K562 (cell line): ENCODE results near the gene ARL10. TPM values are rescaled to one million over a fixed set of nuclear protein-coding genes. Genes with fewer than 3 reads are reported as not detected.
A peak's percentile ranks its signal among the peaks of the same experiment; 100 is the strongest.

Source experiments
- ARHGAP35 ChIP-seq: fragments of 450-650 bp; IDR thresholded peaks from 2 replicates; pipeline ENCODE4 v1.6.1; 2018; ENCODE audit not compliant: partially characterized antibody
- CREB3L1 ChIP-seq: fragments of 450-650 bp; IDR thresholded peaks from 2 replicates; pipeline ENCODE4 v1.6.1; 2014; ENCODE audit warnings: low read depth, mild to moderate bottlenecking, moderate library complexity, borderline replicate concordance
- CREB5 ChIP-seq: fragments of 250-450 bp; sonication (Bioruptor Pico); IDR thresholded peaks from 2 replicates; pipeline ENCODE4 v1.5.0; 2020; ENCODE audit warnings: mild to moderate bottlenecking
- E2F5 ChIP-seq: sonication (generic); formaldehyde crosslinking; IDR thresholded peaks from 2 replicates; pipeline ENCODE4 v1.8.0; 2022; ENCODE audit warnings: mild to moderate bottlenecking, missing genetic modification reagents
- FOXM1 ChIP-seq, 2 experiments: fragments of 450-650 bp in 1 of 2; sonication (generic) in 1 of 2; formaldehyde crosslinking in 1 of 2; IDR thresholded peaks; 2 replicates each; pipeline versions ENCODE4 v1.6.1 to v1.9.0; 2017 to 2022; ENCODE audit warnings: low read depth in 2 of 2, mild to moderate bottlenecking in 2 of 2, missing genetic modification reagents in 1 of 2, moderate library complexity in 1 of 2
- GABPB1 ChIP-seq: sonication (generic); formaldehyde crosslinking; IDR thresholded peaks from 2 replicates; pipeline ENCODE4 v1.8.0; 2022; ENCODE audit warnings: mild to moderate bottlenecking, missing genetic modification reagents
- HLTF ChIP-seq: fragments of 450-650 bp; IDR thresholded peaks from 2 replicates; pipeline ENCODE4 v1.6.1; 2016
- KAT7 ChIP-seq: sonication (generic); formaldehyde crosslinking; IDR thresholded peaks from 2 replicates; pipeline ENCODE4 v1.8.0; 2022; ENCODE audit warnings: missing genetic modification reagents, mild to moderate bottlenecking, borderline replicate concordance
- MECOM ChIP-seq: fragments of 250-450 bp; sonication (Bioruptor Pico); IDR thresholded peaks from 2 replicates; pipeline ENCODE4 v1.8.0; 2022; ENCODE audit warnings: inconsistent platforms
- PHF8 ChIP-seq: fragments of 200-600 bp; sonication (generic); IDR thresholded peaks from 2 replicates; pipeline ENCODE4 v1.6.1; 2012; ENCODE audit warnings: mixed run types, mild to moderate bottlenecking, inconsistent platforms, low read length, moderate library complexity, borderline replicate concordance
- SRSF9 ChIP-seq: fragments of 200-400 bp; formaldehyde crosslinking; IDR thresholded peaks from 2 replicates; pipeline ENCODE4 v1.6.1; 2017; ENCODE audit warnings: low read depth, low read length, borderline replicate concordance
- TBP ChIP-seq: optimal IDR thresholded peaks from 2 replicates; pipeline ENCODE3; 2011; ENCODE audit warnings: low read depth, low read length, improper control_type of control experiment
- THRB ChIP-seq: fragments of 450-650 bp; formaldehyde crosslinking; conservative IDR thresholded peaks from 2 replicates; pipeline ENCODE4 v1.4.0; 2022; ENCODE audit warnings: mild to moderate bottlenecking, missing genetic modification characterization
- ZNF445 ChIP-seq: fragments of 250-450 bp; sonication (Bioruptor Pico); IDR thresholded peaks from 2 replicates; pipeline ENCODE4 v1.4.0; 2020; ENCODE audit warnings: low read depth, mild to moderate bottlenecking, moderate library complexity
- polyA plus RNA-seq, 8 experiments: library from polyadenylated mRNA; depleted of rRNA in 4 of 8; stranded (reverse) in 5 of 8; unstranded in 3 of 8; fragments of >200 nt; fragmentation: Nextera tagmentation in 2 of 8; fragmentation: Illumina TruSeq in 1 of 8; extraction: Ambion mirVana in 2 of 8; extraction: Trizol in 1 of 8; gene quantifications; 2 replicates each; pipeline versions ENCODE4 v1.2.1 to v1.2.3, GENCODE V29; 2011 to 2014; ENCODE audit warnings: inconsistent platforms in 1 of 8, missing spikeins in 1 of 8
- total RNA-seq, 7 experiments: library from RNA; depleted of rRNA in 6 of 7; stranded (reverse); fragments of >200 nt in 6 of 7; fragmentation: Illumina TruSeq in 2 of 7; extraction: Trizol in 2 of 7; gene quantifications; 2 replicates each; pipeline versions ENCODE4 v1.2.1 to v1.2.3, GENCODE V29; 2011 to 2021; ENCODE audit warnings: low replicate concordance in 1 of 7

ARL10 gene
- total and polyA plus RNA-seq, 9 of the 15 experiments (the other 6 are each of a cell fraction or from before 2014, with no cell fraction given), result under 0.01 to 0.40 (median 0.34) TPM; not detected in 3

GRCh38 chr5:176388444-176389134, 23.3 kb downstream of the ARL10 start, which contains the start of the genes HIGD2A and NOP16 (continued):
- TF ChIP-seq CREB5 (CRISPR knock-in tag) (no peak), FOXM1 (IDR thresholded peaks at IDR 0.05; ENCODE audit: low read depth) (peak; percentile 70), FOXM1 (CRISPR knock-in tag; IDR thresholded peaks at IDR 0.05; ENCODE audit: low read depth) (0 out of 2 replicates have a peak, but pooled peaks have one; percentile 69), CREB3L1 (peak; percentile 94), HLTF (peak; percentile 93), SRSF9 (no peak), PHF8 (peak; percentile 94), GABPB1 (CRISPR knock-in tag) (peak; percentile 99), MECOM (peak; percentile 58; the same call in 1 of the 2 replicates), ARHGAP35 (peak; percentile 92), ZNF445 (CRISPR knock-in tag) (no peak), KAT7 (CRISPR knock-in tag) (peak; percentile 94; the same call in 1 of the 2 replicates), E2F5 (CRISPR knock-in tag) (0 out of 2 replicates have a peak, but pooled peaks have one; percentile 38), TBP (peak; percentile 72), THRB (CRISPR knock-in tag) (peak; percentile 59; the same call in 1 of the 2 replicates)
